ENCODE data around the gene TMEM263. TPM values are rescaled to one million over a fixed set of nuclear protein-coding genes. Genes with fewer than 3 reads are reported as not detected.
A peak's percentile ranks its signal among the peaks of the same experiment; 100 is the strongest.

Gene TMEM263
- total RNA-seq, 2 donors from 2014 or later = 25.7 to 39.3 TPM

GRCh38 chr12:106915635-106916026 lies 40.1 kb upstream of the TMEM263 start:
- Histone ChIP-seq H3K9ac (ENCODE audit: extremely low read depth, low read length, poor library complexity, severe bottlenecking) (no peak overlapping the region), H3K27me3 (ENCODE audit: control insufficient read depth, insufficient read depth, low read length, poor library complexity, severe bottlenecking) (no peaks in the 10 kb centered on the region), H3K36me3 (ENCODE audit: control insufficient read depth, insufficient read depth, low read length) (no peaks in the 10 kb centered on the region), H3K27ac (ENCODE audit: low read depth, low read length) (no peak overlapping the region), H3K9me3 (ENCODE audit: control insufficient read depth, low read length) (no peaks in the 10 kb centered on the region), H3K4me1 (ENCODE audit: control insufficient read depth, insufficient read depth, low read length) (peaks cover 4% of the 10 kb centered on the region), H3K4me3 (ENCODE audit: low read length) (no peak overlapping the region)
- Mint-ChIP-seq H3K27me3 (ENCODE audit: insufficient read depth) (no peaks in the 10 kb centered on the region), H3K27ac (no peak overlapping the region), H3K4me3 (no peak overlapping the region), H3K9me3 (no peaks in the 10 kb centered on the region), H3K4me1 (peaks cover 27% of the 10 kb centered on the region), H3K36me3 (ENCODE audit: low read depth) (no peaks in the 10 kb centered on the region)
- no peak for DNase-seq
- WGBS, 2 experiments (ENCODE audit: insufficient coverage in 1 of 2, insufficient read length in 1 of 2) = 82 to 100% methylated on average over 1 to 5 of the region's 5 CpGs
- TF ChIP-seq CTCF (conservative IDR thresholded peaks at IDR 0.05) = no peak

GRCh38 chr12:106917503-106917902 lies 38.2 kb upstream of the TMEM263 start:
- WGBS, 2 experiments (ENCODE audit: insufficient coverage in 1 of 2, insufficient read length in 1 of 2) = 58 to 61% methylated on average over 5 to 7 of the region's 7 CpGs
- H3K36me3 Mint-ChIP-seq (ENCODE audit: low read depth) = no peaks in the 10 kb centered on the region
- DNase-seq = no peak
- TF ChIP-seq CTCF (conservative IDR thresholded peaks at IDR 0.05) = no peak
- Histone ChIP-seq H3K27me3 (ENCODE audit: control insufficient read depth, insufficient read depth, low read length, poor library complexity, severe bottlenecking) (no peaks in the 10 kb centered on the region), H3K4me1 (ENCODE audit: control insufficient read depth, insufficient read depth, low read length) (peaks cover 4% of the 10 kb centered on the region), H3K4me3 (ENCODE audit: low read length) (no peak overlapping the region), H3K36me3 (ENCODE audit: control insufficient read depth, insufficient read depth, low read length) (no peaks in the 10 kb centered on the region), H3K9me3 (ENCODE audit: control insufficient read depth, low read length) (no peaks in the 10 kb centered on the region), H3K9ac (ENCODE audit: extremely low read depth, low read length, poor library complexity, severe bottlenecking) (no peak overlapping the region), H3K27ac (ENCODE audit: low read depth, low read length) (peak overlapping the region; percentile 47)
- no peaks in the 10 kb centered on the region for H3K9me3 Mint-ChIP-seq
- H3K27ac Mint-ChIP-seq = no peak overlapping the region
- H3K4me1 Mint-ChIP-seq = peaks cover 27% of the 10 kb centered on the region
- H3K27me3 Mint-ChIP-seq (ENCODE audit: insufficient read depth) = no peaks in the 10 kb centered on the region
- no peak overlapping the region for H3K4me3 Mint-ChIP-seq

GRCh38 chr12:106918746-106919145 lies 37.0 kb upstream of the TMEM263 start:
- no peak overlapping the region for H3K4me3 ChIP-seq (ENCODE audit: low read length)
- peak; percentile 89 for TF ChIP-seq CTCF (conservative IDR thresholded peaks at IDR 0.05)
- H3K36me3 ChIP-seq (ENCODE audit: control insufficient read depth, insufficient read depth, low read length) = no peaks in the 10 kb centered on the region
- peaks cover 8% of the 10 kb centered on the region for H3K9me3 ChIP-seq (ENCODE audit: control insufficient read depth, low read length)
- peak; percentile 85 for DNase-seq
- H3K4me1 ChIP-seq (ENCODE audit: control insufficient read depth, insufficient read depth, low read length) = peaks cover 4% of the 10 kb centered on the region
- 6 to 8% methylated on average over 3 of the region's 3 CpGs for WGBS, 2 experiments (ENCODE audit: insufficient coverage in 1 of 2, insufficient read length in 1 of 2)
- no peak overlapping the region for H3K27ac ChIP-seq (ENCODE audit: low read depth, low read length)
- peaks cover 7% of the 10 kb centered on the region for H3K9me3 Mint-ChIP-seq
- H3K4me3 Mint-ChIP-seq = no peak overlapping the region
- H3K9ac ChIP-seq (ENCODE audit: extremely low read depth, low read length, poor library complexity, severe bottlenecking) = no peak overlapping the region
- peaks cover 26% of the 10 kb centered on the region for H3K4me1 Mint-ChIP-seq
- no peak overlapping the region for H3K27ac Mint-ChIP-seq
- no peaks in the 10 kb centered on the region for H3K36me3 Mint-ChIP-seq (ENCODE audit: low read depth)
- H3K27me3 Mint-ChIP-seq (ENCODE audit: insufficient read depth) = no peaks in the 10 kb centered on the region
- no peaks in the 10 kb centered on the region for H3K27me3 ChIP-seq (ENCODE audit: control insufficient read depth, insufficient read depth, low read length, poor library complexity, severe bottlenecking)
